IPS DF 6.9 (cell line): ENCODE data around the gene ADISSP.
A peak's percentile ranks its signal among the peaks of the same experiment; 100 is the strongest.

ENCODE experiments used
- DNase-seq: peaks from one replicate; pipeline ENCODE4 v3.0.0-alpha.2; 2013; ENCODE audit warnings: low read depth, low spot score
- H3K27ac ChIP-seq: one replicate; pipeline ENCODE4 v1.5.1; 2013; ENCODE audit warnings: low read length, control low read depth
- H3K27me3 ChIP-seq: 2 replicates; pipeline ENCODE4 v1.6.1; 2013; ENCODE audit warnings: mild to moderate bottlenecking, low read length; ENCODE audit not compliant: control insufficient read depth, insufficient read depth
- H3K36me3 ChIP-seq: 2 replicates; pipeline ENCODE4 v1.6.1; 2013; ENCODE audit warnings: low read length; ENCODE audit not compliant: control insufficient read depth, insufficient read depth
- H3K4me1 ChIP-seq: 2 replicates; pipeline ENCODE4 v1.6.1; 2013; ENCODE audit warnings: low read length; ENCODE audit not compliant: control insufficient read depth, insufficient read depth
- H3K4me3 ChIP-seq: 2 replicates; pipeline ENCODE4 v1.5.1; 2013; ENCODE audit warnings: mild to moderate bottlenecking, low read length
- H3K9me3 ChIP-seq: 2 replicates; pipeline ENCODE4 v1.6.1; 2013; ENCODE audit warnings: low read length, inconsistent platforms; ENCODE audit not compliant: control insufficient read depth, insufficient read depth
- WGBS: extraction: QIAGEN DNeasy Blood & Tissue Kit; methylation state at CpG from one replicate; pipeline ENCODE4 v1.1.7; 2013; ENCODE audit warnings: mixed read lengths, missing lambda C conversion rate; ENCODE audit not compliant: insufficient read length, insufficient coverage; 5-methylcytosine and 5-hydroxymethylcytosine counted together

Gene ADISSP

DNA sequence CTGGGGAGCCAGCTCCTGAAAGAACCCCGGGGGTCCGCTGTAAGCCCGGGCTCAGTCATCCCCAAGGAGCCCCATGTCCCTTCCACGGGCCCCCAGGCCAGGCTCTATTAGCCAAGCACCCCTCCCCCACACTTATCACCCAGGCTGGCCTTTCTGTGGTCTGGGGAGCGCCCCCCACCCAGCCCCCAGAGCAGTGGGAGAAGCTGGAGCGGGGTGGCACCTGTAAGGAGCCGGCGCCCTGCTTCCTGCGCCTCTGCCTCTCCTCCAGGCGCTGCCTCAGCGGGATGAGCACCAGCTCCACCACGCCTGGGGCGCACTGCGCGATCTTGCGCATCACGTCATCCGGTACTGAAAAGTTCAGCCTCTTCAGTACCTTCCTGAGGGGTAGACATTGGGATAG, 11.4 kb upstream of the ADISSP start:
- no CpG with 5 or more reads among the region's 18 CpGs for WGBS
- Histone ChIP-seq H3K27ac (no peak overlapping the region), H3K9me3 (no peaks in the 10 kb centered on the region), H3K4me1 (peaks cover 3% of the 10 kb centered on the region; the same call in 1 of the 2 replicates), H3K27me3 (no peaks in the 10 kb centered on the region; the same call in 1 of the 2 replicates), H3K36me3 (no peaks in the 10 kb centered on the region), H3K4me3 (no peak overlapping the region)
- no peak for DNase-seq

DNA sequence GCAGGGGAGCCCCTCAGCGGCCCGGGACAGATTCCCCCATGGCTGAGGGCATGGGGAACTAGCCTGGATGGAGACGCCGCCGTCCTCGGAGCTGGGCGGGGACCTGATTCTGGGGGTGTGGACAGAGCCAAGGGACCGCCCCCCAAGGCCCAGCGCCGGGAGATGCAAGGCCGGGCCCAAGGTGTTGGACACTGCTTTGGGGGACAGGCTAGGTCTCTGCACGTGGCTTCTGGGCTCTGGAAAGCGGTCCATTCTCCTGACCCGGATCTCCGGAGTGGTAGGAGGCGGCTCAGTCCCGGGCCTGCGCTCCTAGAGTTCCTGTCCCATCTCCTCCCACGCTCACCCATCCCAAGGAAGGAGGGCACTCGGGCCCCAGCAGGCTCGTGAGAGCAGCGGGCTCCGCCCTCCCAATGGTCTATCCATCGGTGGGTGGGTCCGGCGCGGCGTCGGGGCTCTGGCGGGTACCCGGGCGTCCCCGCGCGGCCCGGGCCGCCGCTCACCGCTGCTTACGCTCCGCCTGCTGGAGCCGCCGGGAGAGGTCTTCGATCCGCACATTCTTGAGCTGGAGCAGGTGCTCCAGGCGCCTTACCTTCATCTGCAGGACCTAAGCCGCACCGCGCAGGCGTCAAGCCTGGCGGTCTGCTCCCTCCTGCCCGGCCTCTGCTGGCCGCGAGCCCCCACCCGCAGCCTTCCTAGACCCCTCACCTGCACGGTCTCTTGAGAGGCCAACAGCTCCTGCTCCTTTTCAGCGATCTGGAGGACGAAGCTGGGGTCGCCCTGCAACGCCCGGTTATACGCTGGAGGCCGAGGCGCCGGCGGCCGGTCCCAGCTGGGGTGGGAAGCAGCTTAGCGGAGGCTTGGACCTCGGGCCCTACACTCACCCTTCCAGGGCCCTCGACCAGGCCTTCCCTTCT, 10.4 kb upstream of the ADISSP start:
- no peaks in the 10 kb centered on the region; the same call in 1 of the 2 replicates for H3K27me3 ChIP-seq
- H3K9me3 ChIP-seq = no peaks in the 10 kb centered on the region
- no peaks in the 10 kb centered on the region for H3K36me3 ChIP-seq
- WGBS = no CpG with 5 or more reads among the region's 70 CpGs
- no peak for DNase-seq
- H3K4me3 ChIP-seq = peak overlapping the region; percentile 63; the same call in 1 of the 2 replicates
- H3K4me1 ChIP-seq = peaks cover 3% of the 10 kb centered on the region; the same call in 1 of the 2 replicates
- no peak overlapping the region for H3K27ac ChIP-seq

DNA sequence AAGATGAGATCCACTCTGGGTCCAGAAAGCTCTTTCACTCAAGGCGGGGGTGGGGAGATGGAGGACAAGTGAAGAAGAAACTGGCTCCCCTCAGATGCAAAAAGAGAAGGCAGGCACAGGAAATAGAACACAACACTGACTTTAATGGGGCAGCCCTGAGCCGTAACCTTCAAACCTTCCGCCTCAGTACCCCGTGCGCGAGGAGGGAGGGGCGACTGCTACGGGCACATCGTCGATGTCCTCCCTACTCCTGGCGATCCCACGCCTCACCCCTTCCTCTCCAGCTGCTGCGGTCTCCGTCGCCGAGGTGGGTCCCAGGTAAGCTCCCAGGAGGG, 9.8 kb upstream of the ADISSP start:
- Histone ChIP-seq H3K27ac (no peak overlapping the region), H3K27me3 (no peaks in the 10 kb centered on the region; the same call in 1 of the 2 replicates)

DNA sequence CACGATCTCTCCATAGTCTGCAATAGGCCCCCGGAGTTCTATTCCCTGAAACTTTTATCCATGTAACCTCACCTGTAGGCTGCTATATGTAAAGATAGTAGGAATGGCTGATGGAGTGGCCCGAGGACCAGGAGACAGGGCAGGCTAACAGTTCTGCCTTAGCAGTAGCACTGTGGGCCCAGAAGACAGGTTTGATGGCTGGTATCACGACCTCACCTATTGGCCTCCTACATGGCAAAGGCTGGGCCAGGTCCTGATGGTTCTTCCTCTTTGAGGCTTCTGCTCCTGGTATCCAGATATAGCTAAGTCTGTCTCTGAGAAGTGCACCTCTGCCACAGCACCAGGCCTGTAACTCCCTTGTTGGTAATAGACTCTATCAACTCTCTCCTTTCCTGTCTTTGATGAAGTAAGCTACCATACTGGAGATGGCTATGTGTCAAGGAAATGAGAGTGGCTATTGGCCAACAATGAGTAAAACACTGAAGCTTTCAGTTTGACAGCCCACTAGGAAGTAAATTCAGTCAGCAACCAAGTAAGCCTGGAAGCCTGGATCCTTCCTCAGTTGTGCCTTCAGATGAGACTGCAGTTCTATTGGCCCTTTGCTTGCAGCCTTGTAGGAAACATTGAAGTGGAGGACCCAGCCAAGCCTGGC, 8.0 kb upstream of the ADISSP start:
- no peaks in the 10 kb centered on the region; the same call in 1 of the 2 replicates for H3K27me3 ChIP-seq

More for the DNA sequence above, 9.8 kb upstream of the ADISSP start:
- no CpG with 5 or more reads among the region's 16 CpGs for WGBS
- Histone ChIP-seq H3K9me3 (no peaks in the 10 kb centered on the region), H3K4me3 (peak overlapping the region; percentile 63; the same call in 1 of the 2 replicates), H3K36me3 (no peaks in the 10 kb centered on the region), H3K4me1 (peaks cover 3% of the 10 kb centered on the region; the same call in 1 of the 2 replicates)
- DNase-seq = no peak

GRCh38 chr20:3771552-3772058, 4.1 kb upstream of the ADISSP start:
- H3K9me3 ChIP-seq = no peaks in the 10 kb centered on the region
- no peak for DNase-seq
- no CpG with 5 or more reads among the region's 7 CpGs for WGBS

More for the DNA sequence above, 8.0 kb upstream of the ADISSP start:
- peaks cover 3% of the 10 kb centered on the region; the same call in 1 of the 2 replicates for H3K4me1 ChIP-seq
- no peaks in the 10 kb centered on the region for H3K9me3 ChIP-seq
- WGBS = no CpG with 5 or more reads among the region's 4 CpGs
- H3K36me3 ChIP-seq = no peaks in the 10 kb centered on the region
- no peak for DNase-seq
- no peak overlapping the region for H3K27ac ChIP-seq
- no peak overlapping the region for H3K4me3 ChIP-seq

GRCh38 chr20:3768342-3769130, 983 bp upstream of the ADISSP start:
- Histone ChIP-seq H3K4me1 (peaks cover 2% of the 10 kb centered on the region; the same call in 1 of the 2 replicates), H3K27me3 (no peaks in the 10 kb centered on the region), H3K4me3 (peak overlapping the region; percentile 86; the same call in 1 of the 2 replicates), H3K27ac (no peak overlapping the region), H3K36me3 (no peaks in the 10 kb centered on the region), H3K9me3 (no peaks in the 10 kb centered on the region)
- no CpG with 5 or more reads among the region's 51 CpGs for WGBS
- DNase-seq = no peak

More at GRCh38 chr20:3771552-3772058, 4.1 kb upstream of the ADISSP start:
- H3K36me3 ChIP-seq = no peaks in the 10 kb centered on the region
- peaks cover 2% of the 10 kb centered on the region; the same call in 1 of the 2 replicates for H3K4me1 ChIP-seq
- no peak overlapping the region for H3K4me3 ChIP-seq
- H3K27me3 ChIP-seq = no peaks in the 10 kb centered on the region
- H3K27ac ChIP-seq = no peak overlapping the region

DNA sequence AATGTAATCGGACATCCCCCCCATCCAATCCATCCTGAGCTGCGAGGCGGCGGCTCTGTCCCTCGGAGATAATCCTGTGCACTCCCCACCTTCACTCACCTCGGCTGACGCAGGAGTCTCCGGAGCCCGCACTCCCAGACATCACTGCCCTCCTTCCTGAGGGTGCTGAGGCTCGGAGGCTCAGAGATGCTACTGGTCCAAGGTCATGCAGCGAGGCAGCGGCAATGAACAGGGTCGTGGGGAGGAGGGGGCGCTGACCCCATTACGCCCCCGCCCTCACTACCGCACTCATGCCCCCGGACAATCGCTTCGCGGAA, 485 bp downstream of the ADISSP start:
- peaks cover 2% of the 10 kb centered on the region; the same call in 1 of the 2 replicates for H3K4me1 ChIP-seq
- WGBS = no CpG with 5 or more reads among the region's 21 CpGs
- no peak overlapping the region for H3K27ac ChIP-seq
- H3K27me3 ChIP-seq = no peaks in the 10 kb centered on the region
- H3K36me3 ChIP-seq = no peaks in the 10 kb centered on the region
- peak overlapping the region; percentile 89 for H3K4me3 ChIP-seq
- DNase-seq = no peak
- no peaks in the 10 kb centered on the region for H3K9me3 ChIP-seq

DNA sequence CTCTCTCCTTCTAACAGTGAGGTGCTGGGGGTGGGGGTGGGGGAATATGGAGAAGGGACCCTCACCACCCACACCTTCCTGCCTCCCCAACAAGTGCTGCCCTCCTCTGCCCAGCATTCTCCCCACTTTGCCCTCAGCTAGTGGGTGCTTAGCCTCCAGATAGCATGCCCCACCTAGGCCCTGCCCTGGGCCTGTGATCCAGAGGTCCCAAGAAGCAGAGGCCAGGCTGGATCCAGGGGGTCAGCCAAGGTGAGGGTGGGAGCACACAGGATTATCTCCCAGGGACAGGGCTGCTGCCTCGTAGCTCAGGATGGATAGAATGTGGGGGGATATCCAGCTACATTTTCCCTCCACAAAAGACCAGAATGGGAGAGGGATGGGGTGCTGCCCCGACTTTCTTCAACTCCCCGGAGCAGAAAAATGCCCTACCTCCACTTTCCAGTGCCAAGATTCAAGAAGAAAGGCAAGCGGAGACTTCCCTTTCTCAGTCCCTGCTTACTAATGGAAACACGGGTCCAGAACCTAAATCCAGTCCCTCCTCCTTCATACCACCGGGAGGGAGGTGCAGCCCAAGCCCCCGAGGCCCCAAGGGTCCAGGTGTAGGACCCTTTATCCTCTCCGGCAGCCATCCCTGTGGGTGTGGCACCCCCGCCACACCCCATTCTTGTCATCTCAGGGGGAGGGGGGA, 987 bp downstream of the ADISSP start:
- H3K4me1 ChIP-seq = peaks cover 2% of the 10 kb centered on the region; the same call in 1 of the 2 replicates
- WGBS = no CpG with 5 or more reads among the region's 9 CpGs
- H3K27me3 ChIP-seq = no peaks in the 10 kb centered on the region
- H3K9me3 ChIP-seq = no peaks in the 10 kb centered on the region
- H3K36me3 ChIP-seq = no peaks in the 10 kb centered on the region
- peak overlapping the region; percentile 89; the same call in 1 of the 2 replicates for H3K4me3 ChIP-seq
- DNase-seq = no peak
- H3K27ac ChIP-seq = no peak overlapping the region

DNA sequence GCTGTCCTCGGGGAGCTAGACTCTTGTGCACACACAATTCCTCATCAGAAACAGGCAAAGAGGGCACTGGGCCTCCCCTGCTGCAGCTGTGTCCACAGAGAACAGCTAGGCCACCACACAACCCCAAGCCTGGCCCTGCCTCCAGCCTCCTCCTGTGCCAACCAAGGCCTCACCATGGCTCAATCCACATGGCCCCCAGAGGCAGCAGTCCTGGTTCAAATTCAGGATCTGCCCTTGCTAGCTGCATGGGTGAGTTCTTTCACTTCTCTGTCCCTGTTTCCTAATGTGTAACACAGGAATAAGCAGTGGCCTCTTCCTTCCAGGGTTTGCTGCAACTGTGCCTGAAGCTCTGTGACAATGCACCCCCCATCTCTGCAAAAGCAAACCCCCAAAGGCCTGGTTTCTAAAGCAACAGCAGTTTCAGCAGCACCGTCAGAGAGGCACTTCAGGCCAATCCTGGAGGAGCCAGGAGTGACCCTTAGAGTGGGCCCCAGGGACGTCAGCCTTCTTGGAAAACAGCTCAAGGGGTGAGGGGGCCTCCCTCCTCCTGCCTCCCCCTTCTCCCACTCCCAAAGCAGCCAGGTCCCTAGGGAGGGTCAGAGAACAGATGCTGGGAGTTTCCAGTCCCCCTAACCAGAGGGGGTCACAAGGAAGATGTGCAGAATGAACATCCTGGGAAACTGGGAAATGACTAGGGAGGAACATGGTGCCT, 2.2 kb downstream of the ADISSP start:
- Histone ChIP-seq H3K9me3 (no peaks in the 10 kb centered on the region), H3K4me1 (peaks cover 2% of the 10 kb centered on the region; the same call in 1 of the 2 replicates), H3K4me3 (no peak overlapping the region), H3K27me3 (no peaks in the 10 kb centered on the region), H3K36me3 (no peaks in the 10 kb centered on the region), H3K27ac (no peak overlapping the region)
- WGBS = no CpG with 5 or more reads among the region's 3 CpGs
- DNase-seq = no peak
